Stomach (tissue), 9 donors: ENCODE data around the gene DNASE1L2. TPM values are rescaled to one million over a fixed set of nuclear protein-coding genes. Genes with fewer than 3 reads are reported as not detected.
A peak's percentile ranks its signal among the peaks of the same experiment; 100 is the strongest.

Experiments used
- DNase-seq, 2 donors: peaks; one replicate each; pipeline versions ENCODE4 v3.0.0 to v3.0.0-alpha.2; 2013 to 2019
- H3K27ac ChIP-seq, 5 donors: fragments of 200-600 bp in 4 of 5; sonication (generic) in 4 of 5; one replicate each; pipeline ENCODE4 v1.5.1; 2013 to 2019; ENCODE audit warnings: mild to moderate bottlenecking in 1 of 5, moderate library complexity in 1 of 5
- H3K27me3 ChIP-seq, 3 donors: fragments of 200-600 bp; sonication (generic); one replicate each; pipeline ENCODE4 v1.5.1; 2017 to 2019; ENCODE audit warnings: mixed run types in 1 of 3
- H3K36me3 ChIP-seq, 4 donors: fragments of 200-600 bp; sonication (generic); 1 replicate in 3 of 4; 2 replicates in 1 of 4; pipeline ENCODE4 v1.5.1; 2016 to 2019
- H3K4me1 ChIP-seq, 4 donors: fragments of 200-600 bp; sonication (generic); one replicate each; pipeline ENCODE4 v1.5.1; 2016 to 2019
- H3K4me3 ChIP-seq, 4 donors: fragments of 200-600 bp; sonication (generic) in 3 of 4; one replicate each; pipeline ENCODE4 v1.5.1; 2016 to 2019; ENCODE audit warnings: mild to moderate bottlenecking in 1 of 4
- H3K9me3 ChIP-seq, 4 donors: fragments of 200-600 bp; sonication (generic); one replicate each; pipeline ENCODE4 v1.5.1; 2016 to 2019
- EP300 ChIP-seq: sonication (generic); formaldehyde crosslinking; IDR thresholded peaks from one replicate; pipeline ENCODE4 v1.6.1; 2017; ENCODE audit warnings: antibody characterized with exemption
- POLR2A ChIP-seq, 4 donors: fragments of 450-650 bp; IDR thresholded peaks; one replicate each; pipeline ENCODE4 v1.6.1; 2016; ENCODE audit warnings: antibody characterized with exemption in 4 of 4, control low read depth in 2 of 4, mild to moderate bottlenecking in 1 of 4, moderate library complexity in 1 of 4
- POLR2AphosphoS5 ChIP-seq, 3 donors: sonication (generic); formaldehyde crosslinking; IDR thresholded peaks; one replicate each; pipeline ENCODE4 v1.6.1; 2016; ENCODE audit warnings: antibody characterized with exemption in 3 of 3
- WGBS, 5 donors: extraction: QIAGEN DNeasy Blood & Tissue Kit in 3 of 5; methylation state at CpG; one replicate each; pipeline versions ENCODE4 v1.1.5 to v1.1.7; 2013 to 2018; 5-methylcytosine and 5-hydroxymethylcytosine counted together
- intact Hi-C: fragments of 100-400 bp; cut with DNase I; formaldehyde crosslinking; loops from one replicate; pipeline ENCODE4 v1.15.1; 2023; ENCODE audit warnings: low total_unique reads
- polyA plus RNA-seq, 3 donors: library from polyadenylated mRNA; stranded (reverse); fragments of 200-250 nt; gene quantifications; one replicate each; pipeline ENCODE4 v1.2.3, GENCODE V29; 2013
- total RNA-seq, 5 donors: library from RNA; depleted of rRNA; stranded (reverse); fragments of >200 nt; gene quantifications; one replicate each; pipeline versions ENCODE4 v1.1.0 to v1.2.3, GENCODE V29; 2014 to 2016
- TF ChIP-seq, protein P1 (sequence below), 7 experiments: fragments of 450-650 bp in 4 of 7; fragments of 200-600 bp in 3 of 7; sonication (generic) in 3 of 7; IDR thresholded peaks; one replicate each; pipeline ENCODE4 v1.5.1; 2016 to 2019; ENCODE audit warnings: antibody characterized with exemption in 7 of 7, control low read depth in 2 of 7, mild to moderate bottlenecking in 1 of 7
- donor health status: healthy with polysubstance abuse.
- donor health status: Bipolar disorder and iron deficiency.
- donor health status: healthy.

The DNASE1L2 gene
- total and polyA plus RNA-seq, 8 donors: 0.68 to 0.90 TPM; not detected in 6

GRCh38 chr16:2244926-2245795, 8.9 kb downstream of the DNASE1L2 start:
- no peak overlapping the region for H3K4me3 ChIP-seq
- H3K9me3 ChIP-seq: no peaks in the 10 kb centered on the region
- DNase-seq: no peak
- H3K4me1 ChIP-seq: peaks cover 2 to 15% (median 8%) of the 10 kb centered on the region in 4 donors
- TF ChIP-seq POLR2A (IDR thresholded peaks at IDR 0.05) (no peak), POLR2AphosphoS5 (IDR thresholded peaks at IDR 0.05) (no peak), EP300 (no peak)
- TF ChIP-seq, protein P1, sequence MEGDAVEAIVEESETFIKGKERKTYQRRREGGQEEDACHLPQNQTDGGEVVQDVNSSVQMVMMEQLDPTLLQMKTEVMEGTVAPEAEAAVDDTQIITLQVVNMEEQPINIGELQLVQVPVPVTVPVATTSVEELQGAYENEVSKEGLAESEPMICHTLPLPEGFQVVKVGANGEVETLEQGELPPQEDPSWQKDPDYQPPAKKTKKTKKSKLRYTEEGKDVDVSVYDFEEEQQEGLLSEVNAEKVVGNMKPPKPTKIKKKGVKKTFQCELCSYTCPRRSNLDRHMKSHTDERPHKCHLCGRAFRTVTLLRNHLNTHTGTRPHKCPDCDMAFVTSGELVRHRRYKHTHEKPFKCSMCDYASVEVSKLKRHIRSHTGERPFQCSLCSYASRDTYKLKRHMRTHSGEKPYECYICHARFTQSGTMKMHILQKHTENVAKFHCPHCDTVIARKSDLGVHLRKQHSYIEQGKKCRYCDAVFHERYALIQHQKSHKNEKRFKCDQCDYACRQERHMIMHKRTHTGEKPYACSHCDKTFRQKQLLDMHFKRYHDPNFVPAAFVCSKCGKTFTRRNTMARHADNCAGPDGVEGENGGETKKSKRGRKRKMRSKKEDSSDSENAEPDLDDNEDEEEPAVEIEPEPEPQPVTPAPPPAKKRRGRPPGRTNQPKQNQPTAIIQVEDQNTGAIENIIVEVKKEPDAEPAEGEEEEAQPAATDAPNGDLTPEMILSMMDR (IDR thresholded peaks at IDR 0.05): no peak
- H3K27me3 ChIP-seq: no peaks in the 10 kb centered on the region
- 91 to 95% (median 94%) methylated on average over 30 of the region's 30 CpGs for WGBS, 5 donors
- H3K27ac ChIP-seq: no peak overlapping the region
- intact Hi-C loops: no loop called here
- H3K36me3 ChIP-seq: peaks cover 42 to 75% (median 71%) of the 10 kb centered on the region in 4 donors

GRCh38 chr16:2246301-2246885, 10.1 kb downstream of the DNASE1L2 start:
- intact Hi-C loops: no loop called here
- Histone ChIP-seq H3K36me3 (peaks cover 42 to 63% (median 59%) of the 10 kb centered on the region in 4 donors), H3K9me3 (no peaks in the 10 kb centered on the region), H3K27me3 (no peaks in the 10 kb centered on the region), H3K27ac (no peak overlapping the region), H3K4me3 (no peak overlapping the region), H3K4me1 (peaks cover 8 to 22% (median 15%) of the 10 kb centered on the region in 4 donors)
- no peak for DNase-seq
- TF ChIP-seq EP300: no peak
- TF ChIP-seq POLR2A (IDR thresholded peaks at IDR 0.05): no peak
- TF ChIP-seq, protein P1 (IDR thresholded peaks at IDR 0.05): no peak
- no peak for TF ChIP-seq POLR2AphosphoS5 (IDR thresholded peaks at IDR 0.05)
- WGBS, 5 donors: 88 to 93% (median 91%) methylated on average over 14 to 18 of the region's 18 CpGs

DNA sequence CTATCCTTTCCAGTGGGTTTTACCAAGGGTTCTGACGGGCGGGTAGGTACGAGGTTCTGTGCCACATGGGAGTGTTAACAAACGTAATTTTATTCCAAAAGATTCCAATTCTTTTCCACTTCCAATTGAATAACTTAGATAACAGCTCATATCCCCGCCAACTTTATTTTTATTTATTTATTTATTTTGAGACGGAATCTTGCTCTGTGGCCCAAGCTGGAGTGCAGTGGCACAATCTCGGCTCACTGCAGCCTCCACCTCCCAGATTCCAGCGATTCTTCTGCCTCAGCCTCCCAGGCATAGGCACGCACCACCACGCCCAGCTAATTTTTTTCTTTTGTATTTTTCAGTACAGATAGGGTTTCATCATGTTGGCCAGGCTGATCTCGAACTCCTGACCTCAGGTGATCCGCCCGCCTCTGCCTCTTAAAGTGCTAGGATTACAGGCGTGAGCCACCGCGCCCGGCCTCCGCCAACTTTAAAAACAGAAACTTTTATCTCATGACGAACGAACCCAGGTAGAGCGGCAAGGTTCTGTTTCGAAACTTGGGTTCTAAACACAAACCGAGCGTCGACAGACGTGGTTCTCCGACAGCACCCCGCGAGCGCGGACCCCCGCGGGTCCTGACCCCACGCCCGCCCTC, 14.5 kb downstream of the DNASE1L2 start:
- H3K36me3 ChIP-seq: peaks cover 42 to 53% (median 49%) of the 10 kb centered on the region in 4 donors
- H3K27me3 ChIP-seq: no peaks in the 10 kb centered on the region
- peaks cover 15 to 36% (median 29%) of the 10 kb centered on the region in 4 donors for H3K4me1 ChIP-seq
- intact Hi-C loops: loop anchor here (10.0 kb wide), 1 partner anchor 46 kb away; the partner anchor contains the start of gene MLST8
- H3K9me3 ChIP-seq: no peaks in the 10 kb centered on the region
- no peak for TF ChIP-seq POLR2AphosphoS5 (IDR thresholded peaks at IDR 0.05)
- TF ChIP-seq, protein P1 (IDR thresholded peaks at IDR 0.05): no peak
- TF ChIP-seq POLR2A (IDR thresholded peaks at IDR 0.05): no peak
- no peak for TF ChIP-seq EP300
- peak in 1 of 2 donors; percentile 62 for DNase-seq
- peak overlapping the region; percentile 88 to 99 (median 93) for H3K27ac ChIP-seq
- 3 to 6% (median 5%) methylated on average over 26 to 35 of the region's 35 CpGs for WGBS, 5 donors
- H3K4me3 ChIP-seq: peak overlapping the region; percentile 67 to 75 (median 71)
